GM12891 (cell line): ENCODE measurements around the gene MPZL2. TPM values are rescaled to one million over a fixed set of nuclear protein-coding genes. Genes with fewer than 3 reads are reported as not detected.
"Not testable (repeated sequence)": the region's sequence is repeated elsewhere in the genome, so short reads cannot be mapped to it uniquely, and the experiment has no call there.

Experiments used
- DNase-seq: peaks from one replicate; pipeline ENCODE4 v3.0.0; 2011; ENCODE audit warnings: low spot score; ENCODE audit not compliant: insufficient read length
- FAIRE-seq: peaks from 2 replicates; lab custom pipeline; 2011; peaks lifted over from hg19 to GRCh38; lab: Jason Lieb, UNC
- PAX5 ChIP-seq: IDR thresholded peaks from 2 replicates; pipeline ENCODE4 v1.6.1; 2011; ENCODE audit warnings: low read length, moderate library complexity, mild to moderate bottlenecking; ENCODE audit not compliant: insufficient read depth, severe bottlenecking
- POLR2A ChIP-seq: IDR thresholded peaks from 2 replicates; pipeline ENCODE4 v1.6.1; 2011; ENCODE audit warnings: low read depth, low read length, control low read depth
- POLR2AphosphoS5 ChIP-seq: IDR thresholded peaks from 2 replicates; pipeline ENCODE4 v1.6.1; 2011; ENCODE audit warnings: low read depth, low read length, control low read depth
- POU2F2 ChIP-seq: IDR thresholded peaks from 2 replicates; pipeline ENCODE4 v1.6.1; 2011; ENCODE audit warnings: low read depth, mild to moderate bottlenecking, control low read depth, low read length, moderate library complexity
- SPI1 ChIP-seq: IDR thresholded peaks from 2 replicates; pipeline ENCODE4 v1.6.1; 2011; ENCODE audit warnings: low read depth, low read length, control low read depth
- TAF1 ChIP-seq: IDR thresholded peaks from 2 replicates; pipeline ENCODE4 v1.6.1; 2011; ENCODE audit warnings: low read depth, low read length, control low read depth
- polyA plus RNA-seq: library from polyadenylated mRNA; unstranded; fragments of >200 nt; gene quantifications from one replicate; pipeline ENCODE4 v1.2.1, GENCODE V29; 2012; ENCODE audit warnings: low read depth, missing spikeins, inconsistent platforms; ENCODE audit not compliant: missing spikeins

Gene MPZL2
- polyA plus RNA-seq: 0.21 TPM

DNA sequence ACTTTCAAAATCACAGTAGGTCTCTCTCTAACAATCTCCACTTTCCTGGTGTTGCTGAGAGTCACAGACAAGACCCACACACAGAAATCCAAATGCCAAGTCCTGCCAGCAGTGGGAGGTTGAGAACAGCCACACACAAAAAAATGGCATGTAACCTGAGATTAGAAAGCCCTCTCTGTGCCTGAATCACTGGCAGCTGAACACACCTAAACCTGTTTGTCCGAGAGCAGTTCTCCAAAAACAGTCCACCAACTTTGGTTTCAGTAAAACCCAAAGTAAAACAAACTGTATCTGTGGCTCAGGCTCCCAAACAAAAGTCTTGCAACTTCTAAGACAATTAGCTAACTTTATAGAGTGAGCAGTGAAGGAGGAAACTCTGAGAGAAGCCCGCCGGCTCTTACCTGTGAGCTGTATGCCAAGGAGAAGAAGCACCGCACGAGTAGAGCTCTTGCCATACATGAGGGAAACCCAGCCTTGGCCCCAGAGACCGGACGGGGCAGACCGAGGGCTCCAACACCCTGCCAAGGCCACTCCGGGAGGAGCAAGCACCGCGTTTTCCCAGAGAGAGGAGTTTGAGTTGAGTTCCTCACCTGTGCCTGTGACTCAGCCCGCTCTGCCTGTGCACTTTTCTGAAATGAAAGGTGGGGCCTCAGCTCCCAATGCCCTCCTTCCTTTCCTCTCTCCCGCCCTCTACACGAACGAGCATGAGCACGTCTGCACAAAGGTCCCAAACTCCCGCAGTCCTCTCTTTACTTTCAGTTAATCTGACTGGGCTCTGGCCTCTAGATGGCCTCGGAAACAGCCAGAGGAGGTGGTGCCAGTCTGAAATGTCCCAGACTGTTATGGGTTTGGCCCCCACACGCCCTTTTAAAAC, at the start of gene MPZL2:
TSS of gene MPZL2 (minus strand) at position 603 of the 874 bp plus-strand sequence. CDS start at position 459, 144 bp downstream.
- FAIRE-seq (no peak), DNase-seq (no peak)
- TF ChIP-seq SPI1 (no peak), POLR2A (no peak), PAX5 (no peak), POU2F2 (no peak), TAF1 (no peak), POLR2AphosphoS5 (no peak)

DNA sequence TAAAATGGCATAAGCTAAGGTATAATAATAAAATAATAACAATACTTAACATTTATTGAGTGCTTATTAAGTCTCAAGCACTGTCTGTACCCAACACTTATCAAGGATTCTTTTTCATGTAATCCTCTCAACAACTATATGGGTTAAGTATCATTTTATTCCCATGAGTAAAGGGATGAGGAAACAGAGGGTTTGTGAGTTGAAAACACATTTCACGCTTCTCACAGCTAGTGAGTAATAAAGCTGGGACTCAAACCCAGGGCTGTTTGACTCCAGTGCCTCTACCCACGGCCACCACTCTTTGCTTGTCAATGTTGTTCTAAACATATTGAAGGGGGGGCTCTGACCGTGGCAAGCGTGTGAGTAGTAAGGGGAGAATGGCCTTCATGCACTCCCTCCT, 49.1 kb upstream of the MPZL2 start:
- FAIRE-seq (no peak), DNase-seq (no peak)
- TF ChIP-seq POLR2AphosphoS5 (no peak), POLR2A (no peak), SPI1 (no peak), POU2F2 (no peak), TAF1 (no peak), PAX5 (no peak)

DNA sequence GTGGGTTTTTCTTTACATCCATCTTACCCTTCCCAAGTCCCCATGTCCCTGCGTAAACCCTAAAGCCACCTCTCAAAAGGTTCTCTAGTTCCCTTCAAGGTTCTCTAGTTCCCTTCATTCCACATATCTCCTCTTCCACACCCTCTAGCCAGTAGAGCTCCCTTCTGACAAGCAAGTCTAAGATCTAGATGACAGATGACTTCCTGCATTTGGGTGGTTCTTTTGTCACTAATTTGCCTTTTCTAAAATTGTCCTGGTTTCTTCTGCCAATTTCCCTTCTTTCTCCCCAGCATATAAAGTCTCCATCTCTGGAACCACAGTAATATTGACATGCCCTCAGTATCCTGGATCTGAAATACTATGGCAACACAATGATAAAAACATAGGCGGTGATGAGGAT, 48.2 kb upstream of the MPZL2 start:
- no peak for DNase-seq
- FAIRE-seq: no peak
- TF ChIP-seq POU2F2: no peak
- no peak for TF ChIP-seq PAX5
- no peak for TF ChIP-seq TAF1
- TF ChIP-seq POLR2A: no peak
- no peak for TF ChIP-seq SPI1
- no peak for TF ChIP-seq POLR2AphosphoS5

DNA sequence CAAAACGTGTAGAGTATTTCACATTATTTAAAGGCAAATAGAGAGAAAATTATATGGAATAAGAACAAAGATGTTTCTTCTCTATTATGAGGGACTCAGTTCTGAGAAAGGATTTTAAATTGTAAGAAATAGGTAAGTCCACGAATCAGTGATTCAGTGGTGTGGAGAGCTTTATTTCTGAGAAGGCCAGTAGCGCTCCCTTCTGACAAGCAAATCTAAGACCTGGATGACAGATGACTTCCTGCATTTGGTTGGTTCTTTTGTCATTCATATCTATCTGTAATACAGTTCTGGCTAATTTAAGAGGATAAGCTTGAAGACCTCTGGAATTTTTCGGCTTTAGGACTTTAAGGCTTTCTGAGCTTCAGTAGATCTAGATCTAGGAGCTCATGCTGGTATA, 47.4 kb upstream of the MPZL2 start:
- TF ChIP-seq TAF1 (no peak), POU2F2 (no peak), PAX5 (no peak), SPI1 (no peak), POLR2A (no peak), POLR2AphosphoS5 (no peak)
- no peak for FAIRE-seq
- DNase-seq: no peak

DNA sequence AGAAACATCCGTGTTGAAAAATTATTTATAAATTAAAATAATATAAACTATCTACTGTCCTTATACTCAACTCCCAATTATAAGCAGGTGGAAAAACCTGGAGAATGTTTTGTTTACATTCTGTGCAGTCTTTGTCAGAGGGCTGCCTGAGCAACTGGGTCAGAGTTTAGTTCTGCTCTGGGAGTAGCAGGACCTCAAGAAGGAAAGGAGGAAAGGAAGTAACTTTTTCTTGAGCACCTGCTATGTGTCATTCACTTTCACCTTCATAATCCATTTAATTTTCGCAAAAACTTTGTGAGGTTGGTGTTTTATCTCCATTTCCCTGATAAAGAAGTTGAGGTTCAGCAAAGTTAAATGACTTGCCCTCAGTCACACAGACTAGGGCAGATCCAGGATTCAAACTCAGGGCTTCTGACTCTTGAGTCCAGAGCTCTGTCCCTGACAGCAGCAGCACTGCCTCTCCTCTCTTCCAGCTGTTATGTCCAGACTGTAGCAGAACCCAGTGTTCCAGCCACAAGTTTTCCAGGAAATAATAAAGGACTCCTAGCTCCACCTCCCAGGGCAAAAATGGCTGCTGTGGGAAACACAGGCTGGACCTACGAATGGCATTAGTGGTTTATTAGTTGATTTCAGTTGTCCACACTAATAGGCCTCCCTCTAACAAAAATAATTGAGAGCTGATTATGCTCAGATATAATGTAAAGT, 46.8 kb upstream of the MPZL2 start:
- DNase-seq (no peak), FAIRE-seq (no peak)
- TF ChIP-seq PAX5 (no peak), SPI1 (no peak), POLR2A (no peak), POU2F2 (no peak), POLR2AphosphoS5 (no peak), TAF1 (no peak)

DNA sequence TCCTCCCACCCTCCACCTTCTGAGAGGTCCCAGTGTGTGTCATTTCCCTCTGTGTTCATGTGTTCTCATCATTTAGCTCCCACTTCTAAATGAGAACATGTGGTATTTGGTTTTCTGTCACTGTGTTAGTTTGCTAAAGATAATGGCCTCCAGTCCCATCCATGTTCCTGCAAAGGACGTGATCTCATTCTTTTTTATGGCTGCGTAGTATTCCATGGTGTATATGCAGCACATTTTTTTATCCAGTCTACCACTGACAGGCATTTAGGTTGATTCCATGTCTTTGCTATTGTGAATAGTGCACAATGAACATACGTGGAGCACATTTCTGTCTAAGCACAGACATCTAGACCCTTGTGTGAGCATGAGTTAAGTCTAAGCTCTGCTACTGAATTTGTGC, 46.2 kb upstream of the MPZL2 start:
- no peak for DNase-seq
- TF ChIP-seq SPI1: no peak
- no peak for TF ChIP-seq POLR2AphosphoS5
- no peak for FAIRE-seq

DNA sequence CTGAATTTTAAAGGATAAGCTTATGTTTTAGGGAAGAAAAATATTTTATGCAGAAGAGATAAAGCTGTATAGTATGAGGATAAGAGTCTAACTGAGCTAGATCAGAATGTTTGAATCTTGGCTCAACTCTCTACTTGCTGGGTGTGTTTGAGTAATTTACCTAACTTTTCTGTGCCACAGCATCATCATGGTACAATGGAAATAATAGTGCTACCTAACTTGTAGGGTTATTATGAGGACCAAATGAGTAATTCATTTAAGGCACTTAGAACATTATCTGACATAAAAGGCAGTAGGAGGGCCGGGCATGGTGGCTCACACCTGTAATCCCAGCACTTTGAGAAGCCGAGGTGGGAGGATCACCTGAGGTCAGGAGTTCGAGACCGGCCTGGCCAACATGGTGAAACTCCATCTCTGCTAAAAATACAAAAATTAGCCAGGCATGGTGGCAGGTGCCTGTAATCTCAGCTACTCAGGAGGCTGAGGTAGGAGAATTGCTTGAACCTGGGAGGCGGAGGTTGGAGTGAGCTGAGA, 45.0 kb upstream of the MPZL2 start:
- DNase-seq, FAIRE-seq: not testable (repeated sequence)

DNA sequence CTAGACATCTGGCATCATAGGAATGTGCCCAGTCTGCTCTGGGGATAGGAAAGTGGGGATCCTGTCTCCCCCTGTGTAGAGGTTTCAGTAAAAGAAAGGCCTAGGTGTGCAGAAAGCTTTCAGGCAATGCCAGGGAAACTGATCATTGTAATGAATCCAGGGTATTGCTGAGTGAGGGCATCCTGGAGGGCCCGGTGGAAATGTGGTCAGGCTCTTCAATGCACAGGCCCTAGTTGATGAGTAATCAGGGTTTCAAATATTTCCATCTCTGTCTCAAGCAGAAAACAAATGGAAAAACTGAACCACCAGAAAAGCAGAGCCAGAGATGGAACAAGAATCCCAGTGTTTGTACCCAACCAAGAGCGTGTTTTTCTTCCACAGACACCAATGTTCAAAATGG, 42.5 kb upstream of the MPZL2 start:
- no peak for DNase-seq
- FAIRE-seq: no peak
- TF ChIP-seq POLR2A (no peak), PAX5 (no peak), SPI1 (no peak), TAF1 (no peak), POLR2AphosphoS5 (no peak), POU2F2 (no peak)

DNA sequence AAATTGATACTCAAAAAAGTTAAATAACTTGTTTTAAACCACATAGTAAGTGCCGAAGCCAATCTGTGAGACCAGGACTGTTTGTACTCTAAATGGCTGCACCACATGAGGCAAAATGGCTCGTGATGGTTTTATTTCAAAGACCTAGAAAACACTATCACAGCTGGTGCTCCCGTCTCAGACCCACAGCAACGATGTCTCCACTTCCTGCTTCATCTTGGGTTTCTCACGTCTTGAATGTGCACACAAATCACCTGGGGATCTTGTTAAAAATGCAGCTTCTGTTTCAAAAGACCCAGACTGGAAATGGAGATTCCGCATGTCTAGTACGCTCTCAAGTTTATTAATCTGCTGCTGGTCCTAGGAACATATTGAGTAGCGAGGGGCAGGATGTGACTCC, 41.6 kb upstream of the MPZL2 start:
- FAIRE-seq: peak; percentile 83
- no peak for TF ChIP-seq TAF1
- TF ChIP-seq POLR2A: no peak
- TF ChIP-seq SPI1: no peak
- TF ChIP-seq POLR2AphosphoS5: no peak
- TF ChIP-seq PAX5: no peak
- no peak for TF ChIP-seq POU2F2
- no peak for DNase-seq
